ENCODE data around the gene HAUS8.

GRCh38 chr19:17107546-17108452 is 32.5 kb upstream of the HAUS8 start:
- TF ChIP-seq POLR2A (IDR thresholded peaks at IDR 0.05; ENCODE audit: low read depth, low read length) (0 out of 2 replicates have a peak, but pooled peaks have one; percentile 26), TAF1 (IDR thresholded peaks at IDR 0.05; ENCODE audit: low read depth, low read length) (no peak)
